Measurements from ENCODE around the gene NPIPB8.
"Not testable (repeated sequence)": the region's sequence is repeated elsewhere in the genome, so short reads cannot be mapped to it uniquely, and the experiment has no call there.

NPIPB8 gene

GRCh38 chr16:28637765-28638164 is at the start of gene NPIPB8:
NPIPB8 (plus strand) TSS chr16:28638065; CDS start chr16:28638361, 296 bp downstream.
- not testable (repeated sequence) for DNase-seq (ENCODE audit: low read depth)

DNA sequence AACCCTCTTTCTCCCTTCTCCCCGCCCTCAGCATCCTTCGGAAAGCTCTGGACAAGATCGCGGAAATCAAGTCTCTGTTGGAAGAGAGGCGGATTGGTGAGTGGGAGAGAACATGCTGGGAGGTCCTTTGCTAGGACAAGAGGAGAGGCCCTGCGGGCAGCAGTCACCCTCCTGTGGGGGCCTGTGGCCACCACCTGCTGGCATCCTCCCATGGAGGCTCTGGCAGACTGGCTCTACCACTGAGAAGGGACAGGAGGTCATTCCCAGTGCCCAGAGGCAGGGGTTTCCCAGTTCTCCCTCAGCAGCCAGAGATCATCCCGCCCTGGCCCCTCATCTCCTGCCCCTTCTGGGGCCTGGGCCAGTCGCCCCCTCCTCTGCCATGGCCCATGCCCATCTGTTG is 48.8 kb upstream of the NPIPB8 start:
- DNase-seq (ENCODE audit: low read depth), result no peak

GRCh38 chr16:28589930-28590329 is 47.9 kb upstream of the NPIPB8 start:
- DNase-seq (ENCODE audit: low read depth), result no peak

DNA sequence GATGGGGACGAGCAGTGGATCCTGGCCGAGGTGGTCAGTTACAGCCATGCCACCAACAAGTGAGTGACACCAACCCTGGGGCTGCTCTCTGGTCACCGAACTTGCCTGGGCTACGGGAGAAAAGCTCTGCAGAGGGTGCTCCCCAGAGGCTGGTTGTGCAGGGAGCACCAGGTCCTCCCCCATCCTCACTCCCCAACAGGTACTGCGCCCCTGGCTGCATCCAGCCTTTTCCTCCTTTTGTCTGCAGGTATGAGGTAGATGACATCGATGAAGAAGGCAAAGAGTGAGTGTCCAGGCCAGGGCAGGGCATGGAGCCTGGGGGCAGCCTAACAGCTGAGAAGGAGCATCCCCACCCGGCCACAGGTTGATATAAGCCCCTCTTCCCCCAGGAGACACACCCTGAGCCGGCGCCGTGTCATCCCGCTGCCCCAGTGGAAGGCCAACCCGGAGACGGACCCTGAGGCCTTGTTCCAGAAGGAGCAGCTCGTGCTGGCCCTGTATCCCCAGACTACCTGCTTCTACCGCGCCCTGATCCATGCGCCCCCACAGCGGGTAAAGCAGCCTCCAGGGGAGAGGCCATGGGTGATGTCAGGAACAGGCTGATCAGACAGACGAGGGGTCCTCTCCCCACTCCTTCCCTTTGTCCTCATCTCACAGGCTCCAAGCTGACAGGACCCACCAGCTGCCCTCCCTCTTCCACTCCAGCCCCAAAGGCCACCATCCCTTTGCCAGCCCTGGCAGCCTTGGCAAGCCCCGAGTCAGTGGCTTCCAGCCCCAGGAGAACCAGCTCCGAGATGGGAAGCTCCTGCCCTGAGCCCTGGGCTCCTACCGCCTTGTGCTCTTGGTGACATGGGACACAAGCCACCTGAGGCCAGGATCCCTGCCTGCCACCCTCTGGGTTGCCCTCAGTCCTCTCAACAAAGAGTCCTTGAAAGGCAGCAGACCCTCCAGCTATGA is 47.2 kb upstream of the NPIPB8 start:
- no peak for DNase-seq (ENCODE audit: low read depth)

- DNase-seq (ENCODE audit: low read depth), result no peak
Observed at GRCh38 chr16:28591355-28591754, 46.5 kb upstream of the NPIPB8 start.

DNA sequence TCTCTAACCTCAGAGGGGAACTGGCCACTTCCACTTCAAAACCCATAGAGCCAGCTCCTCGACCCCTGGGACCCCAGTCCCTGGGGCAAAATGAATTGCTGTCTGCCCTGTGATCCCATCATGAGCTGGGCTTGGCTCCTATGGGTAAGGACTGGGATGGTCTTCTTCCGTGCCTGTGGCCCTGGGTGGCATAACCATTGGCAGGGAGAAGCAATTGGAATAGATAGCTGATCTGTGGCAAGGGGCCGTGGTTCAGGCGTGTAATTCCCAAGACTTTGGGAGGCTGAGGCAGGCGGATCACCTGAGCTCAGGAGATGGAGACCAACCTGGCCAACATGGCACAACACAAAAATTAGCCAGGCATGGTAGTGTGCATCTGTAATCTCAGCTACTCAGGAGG is 45.4 kb upstream of the NPIPB8 start:
- DNase-seq (ENCODE audit: low read depth), result no peak

- DNase-seq (ENCODE audit: low read depth), result no peak
Observed at GRCh38 chr16:28592979-28593553, 44.8 kb upstream of the NPIPB8 start.

DNA sequence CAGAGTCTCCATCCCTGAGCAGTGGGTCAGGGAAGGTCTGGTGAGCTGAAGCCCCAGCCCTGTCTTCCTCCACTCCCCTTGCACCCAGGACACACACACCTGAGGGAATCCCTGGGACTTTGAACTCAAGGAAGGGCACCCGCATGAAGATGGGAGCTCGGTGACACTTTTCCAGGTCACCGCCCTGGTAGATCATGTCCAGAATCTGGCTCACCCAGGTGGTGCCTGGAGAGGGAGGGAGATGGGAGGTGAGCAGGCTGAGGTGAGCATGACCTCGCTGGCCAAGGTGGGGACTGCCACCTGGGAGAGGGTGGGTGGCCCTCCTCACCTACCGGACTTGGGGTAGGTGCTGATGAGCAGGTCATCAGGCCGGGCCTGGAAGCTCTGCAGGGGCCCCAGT is 42.4 kb upstream of the NPIPB8 start:
- not testable (repeated sequence) for DNase-seq (ENCODE audit: low read depth)

DNA sequence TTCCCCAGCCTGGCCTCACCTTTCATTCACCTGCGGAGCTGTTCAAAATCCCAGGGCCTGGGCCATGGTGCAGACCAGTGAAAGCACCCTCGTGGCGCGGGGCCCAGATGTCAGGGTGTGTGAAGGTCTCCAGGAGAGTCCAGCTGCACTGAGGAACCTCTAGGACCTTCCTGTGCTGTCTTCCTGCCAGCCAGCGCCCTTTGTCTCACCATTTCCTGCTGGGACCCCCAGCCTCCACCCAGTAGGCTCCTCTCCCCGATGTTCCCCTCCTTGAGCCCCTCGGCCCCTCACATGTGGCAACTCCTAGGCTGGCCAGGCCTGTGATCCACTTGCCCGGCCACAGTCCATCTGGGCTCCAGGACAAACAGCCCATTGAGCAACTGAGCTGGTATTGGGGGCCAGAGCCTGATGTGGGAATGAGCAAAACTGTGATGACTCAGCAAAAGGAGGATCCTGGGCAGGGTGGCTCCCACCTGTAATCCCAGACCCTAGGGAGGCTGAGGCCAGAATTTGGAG is 41.7 kb upstream of the NPIPB8 start:
- DNase-seq (ENCODE audit: low read depth), result no peak

DNA sequence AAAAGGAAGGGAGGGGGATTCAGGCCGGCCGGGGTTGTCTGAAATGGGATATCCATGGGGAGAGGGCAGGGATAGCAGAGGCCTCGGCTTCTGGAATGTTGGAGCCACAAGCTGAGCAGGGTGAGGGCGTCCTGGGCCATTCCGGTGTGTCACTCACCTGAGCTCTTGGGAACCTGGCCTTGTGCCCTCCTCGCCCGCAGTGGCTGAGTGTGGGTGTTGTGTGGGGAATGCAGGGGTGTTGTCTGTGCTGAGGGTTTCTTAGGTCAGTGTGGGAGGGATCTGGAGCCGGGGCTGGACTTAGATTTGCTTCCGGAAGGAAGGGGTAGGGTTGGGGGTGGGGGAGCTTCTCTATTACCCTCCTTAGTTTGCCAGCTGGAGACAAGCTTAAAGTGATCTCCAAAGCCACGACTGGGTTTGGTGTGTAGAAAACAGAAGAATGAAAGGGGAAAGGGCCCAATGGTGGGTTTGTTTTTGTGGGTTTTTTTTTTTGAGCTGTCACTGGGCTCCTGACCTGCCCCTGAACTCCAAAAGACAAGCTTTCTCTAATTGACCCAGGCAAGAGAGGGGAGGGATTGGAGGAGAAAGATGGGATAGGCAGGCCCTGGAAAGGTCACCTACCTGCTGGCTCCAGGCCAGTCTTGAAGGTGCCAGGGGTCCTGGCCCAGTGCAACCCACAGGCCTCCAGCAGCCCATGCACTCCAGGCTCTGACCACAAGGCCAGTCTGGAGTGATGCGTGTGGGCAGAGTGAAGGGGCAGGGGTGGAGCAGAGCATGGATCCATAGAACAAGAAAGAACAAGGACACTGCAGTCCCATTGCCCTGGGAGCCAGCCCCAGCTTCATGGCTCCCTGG is 40.8 kb upstream of the NPIPB8 start, which contains the start of gene SULT1A2:
Gene SULT1A2, minus strand, starts transcription at position 211 of the 852 bp plus-strand sequence. CDS start 1,120 bp downstream, outside the sequence.
- no peak for DNase-seq (ENCODE audit: low read depth)

GRCh38 chr16:28597692-28598261 is 40.1 kb upstream of the NPIPB8 start:
- DNase-seq (ENCODE audit: low read depth), result no peak

- not testable (repeated sequence) for DNase-seq (ENCODE audit: low read depth)
Observed at GRCh38 chr16:28599377-28600285, 38.2 kb upstream of the NPIPB8 start.

GRCh38 chr16:28600965-28601364 is 36.9 kb upstream of the NPIPB8 start:
- not testable (repeated sequence) for DNase-seq (ENCODE audit: low read depth)

DNA sequence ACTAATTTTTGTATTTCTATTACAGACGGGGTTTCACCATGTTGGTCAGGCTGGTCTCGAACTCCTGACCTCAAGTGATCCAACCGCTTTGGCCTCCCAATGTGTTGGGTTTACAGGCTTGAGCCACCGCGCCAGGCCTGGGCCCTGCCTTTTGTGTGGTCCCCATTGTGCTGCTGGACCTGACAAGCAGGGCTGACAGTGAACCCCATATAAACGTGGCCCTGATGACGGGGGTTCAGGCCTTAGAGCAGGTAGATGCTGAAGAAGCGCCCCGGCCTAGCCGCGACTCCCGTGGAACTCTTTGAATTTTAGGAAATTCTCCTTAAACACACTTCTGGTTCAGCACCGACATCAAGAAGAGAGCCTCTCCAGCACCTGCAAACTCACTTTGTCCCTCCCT is 36.3 kb upstream of the NPIPB8 start:
- not testable (repeated sequence) for DNase-seq (ENCODE audit: low read depth)

- not testable (repeated sequence) for DNase-seq (ENCODE audit: low read depth)
Observed at GRCh38 chr16:28602062-28602461, 35.8 kb upstream of the NPIPB8 start.

GRCh38 chr16:28602529-28602928 is 35.3 kb upstream of the NPIPB8 start:
- DNase-seq (ENCODE audit: low read depth), result no peak

- DNase-seq (ENCODE audit: low read depth), result no peak
Observed at GRCh38 chr16:28603381-28604185, 34.3 kb upstream of the NPIPB8 start.

- DNase-seq (ENCODE audit: low read depth), result no peak
Observed at GRCh38 chr16:28604186-28604565, 33.7 kb upstream of the NPIPB8 start.

DNA sequence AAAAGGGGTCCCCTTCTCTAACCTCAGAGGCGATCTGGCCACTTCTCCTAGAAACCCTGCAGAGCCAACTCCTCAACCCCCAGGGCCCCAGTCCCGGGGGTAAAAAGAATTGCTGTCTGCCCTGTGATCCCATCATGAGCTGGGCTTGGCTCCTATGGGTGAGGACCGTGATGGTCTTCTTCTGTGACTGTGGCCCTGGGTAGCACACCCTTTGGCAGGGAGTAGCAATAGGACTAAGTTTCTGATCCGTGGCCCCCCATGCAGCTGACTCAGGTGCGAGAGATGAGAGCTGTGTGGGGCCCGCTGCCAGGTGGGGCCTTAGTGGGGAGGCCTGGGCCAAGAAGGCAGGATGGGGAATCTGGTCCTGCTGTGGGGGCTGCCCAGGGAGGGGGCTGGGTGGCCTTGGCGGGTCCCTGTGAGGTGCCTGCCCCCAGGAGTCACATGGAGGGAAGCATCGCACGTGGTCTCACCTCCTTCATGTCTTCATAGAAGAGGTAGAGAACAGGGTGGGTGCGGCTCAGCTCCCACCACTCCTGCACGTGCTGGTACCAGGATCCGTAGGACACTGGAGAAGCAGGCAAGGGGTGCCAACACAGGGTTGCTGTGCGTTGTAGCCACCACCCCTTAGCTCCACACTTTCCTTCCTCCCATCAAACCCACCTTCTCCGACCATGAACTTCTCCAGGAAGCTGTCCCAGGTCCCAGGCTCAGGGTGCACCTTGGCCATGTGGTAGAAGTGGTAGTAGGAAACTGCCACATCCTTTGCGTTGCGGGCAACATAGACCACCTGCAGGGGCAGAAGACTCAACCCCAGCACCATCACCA is 31.4 kb upstream of the NPIPB8 start:
- DNase-seq (ENCODE audit: low read depth), result no peak
